HEK293 (cell line): ENCODE measurements around the gene TRIM46.
A peak's percentile ranks its signal among the peaks of the same experiment; 100 is the strongest.

ENCODE experiments used
- CTCF ChIA-PET: fragments of 350-600 bp; formaldehyde crosslinking; extraction: SDS; loops from one replicate; lab custom pipeline; 2021; ENCODE audit warnings: antibody characterized with exemption; lab: Yijun Ruan, JAX
- POLR2A ChIA-PET: fragments of 300-600 bp; formaldehyde crosslinking; extraction: SDS; loops from one replicate; lab custom pipeline; 2020; ENCODE audit warnings: antibody characterized with exemption, inconsistent platforms; lab: Yijun Ruan, JAX
- H3K27ac ChIP-seq: fragments of 200-500 bp; sonication (Bioruptor generic); 2 replicates; pipeline ENCODE4 v1.5.1; 2014; ENCODE audit warnings: low read depth, low read length, control low read depth, inconsistent platforms; ENCODE audit errors: extremely low read depth
- H3K36me3 ChIP-seq, 2 experiments: fragments of 200-500 bp in 1 of 2; sonication (Bioruptor generic) in 1 of 2; 1 replicate in 1 of 2; 2 replicates in 1 of 2; pipeline ENCODE4 v1.5.1; 2014 to 2017; ENCODE audit warnings: inconsistent platforms in 2 of 2, low read length in 2 of 2; ENCODE audit not compliant: control insufficient read depth in 2 of 2, insufficient read depth in 1 of 2
- H3K4me1 ChIP-seq: fragments of 200-500 bp; sonication (Bioruptor generic); 2 replicates; pipeline ENCODE4 v1.5.1; 2014; ENCODE audit warnings: mild to moderate bottlenecking, low read length, inconsistent platforms; ENCODE audit not compliant: control insufficient read depth, insufficient read depth
- H3K4me3 ChIP-seq: 2 replicates; pipeline ENCODE4 v1.5.1; 2011; ENCODE audit warnings: low read depth, mild to moderate bottlenecking, control low read depth, low read length, moderate library complexity
- H3K9me3 ChIP-seq: fragments of 200-500 bp; sonication (Bioruptor generic); 2 replicates; pipeline ENCODE4 v1.5.1; 2014; ENCODE audit warnings: low read depth, low read length, inconsistent platforms; ENCODE audit not compliant: control insufficient read depth, insufficient read depth
- GLIS1 ChIP-seq: fragments of 450-650 bp; formaldehyde crosslinking; IDR thresholded peaks from 2 replicates; pipeline ENCODE4 v1.5.1; 2016; ENCODE audit warnings: missing biosample characterization, missing genetic modification characterization
- IKZF3 ChIP-seq: fragments of 450-650 bp; IDR thresholded peaks from 2 replicates; pipeline ENCODE4 v1.5.0; 2018; ENCODE audit warnings: missing biosample characterization, mild to moderate bottlenecking, missing genetic modification characterization, moderate library complexity
- KLF1 ChIP-seq: fragments of 450-650 bp; formaldehyde crosslinking; IDR thresholded peaks from 2 replicates; pipeline ENCODE4 v1.5.1; 2016; ENCODE audit warnings: missing biosample characterization, missing genetic modification characterization
- PRDM1 ChIP-seq: fragments of 450-650 bp; formaldehyde crosslinking; IDR thresholded peaks from 2 replicates; pipeline ENCODE4; 2016; ENCODE audit warnings: missing biosample characterization, missing genetic modification characterization
- SETDB1 ChIP-seq: IDR thresholded peaks from one replicate; pipeline ENCODE4 v1.6.1; 2017; ENCODE audit warnings: mild to moderate bottlenecking, low read length, moderate library complexity, mixed read lengths; ENCODE audit not compliant: insufficient read length
- ZBTB1 ChIP-seq: fragments of 450-650 bp; formaldehyde crosslinking; IDR thresholded peaks from 2 replicates; pipeline ENCODE4 v1.5.1; 2016; ENCODE audit warnings: missing biosample characterization, missing genetic modification characterization
- ZBTB20 ChIP-seq: fragments of 450-650 bp; formaldehyde crosslinking; IDR thresholded peaks from 2 replicates; pipeline ENCODE4 v1.5.1; 2016; ENCODE audit warnings: missing biosample characterization, missing genetic modification characterization
- ZEB2 ChIP-seq: fragments of 450-650 bp; formaldehyde crosslinking; IDR thresholded peaks from 2 replicates; pipeline ENCODE4 v1.5.1; 2016; ENCODE audit warnings: missing biosample characterization, missing genetic modification characterization
- ZIC2 ChIP-seq: fragments of 450-650 bp; formaldehyde crosslinking; IDR thresholded peaks from 2 replicates; pipeline ENCODE4 v1.5.1; 2016; ENCODE audit warnings: missing biosample characterization, missing genetic modification characterization
- ZNF175 ChIP-seq: fragments of 450-650 bp; formaldehyde crosslinking; IDR thresholded peaks from 2 replicates; pipeline ENCODE4 v1.5.1; 2016; ENCODE audit warnings: missing biosample characterization, missing genetic modification characterization
- ZNF184 ChIP-seq: fragments of 450-650 bp; IDR thresholded peaks from 2 replicates; pipeline ENCODE4 v1.5.1; 2018; ENCODE audit warnings: missing biosample characterization, mild to moderate bottlenecking, missing genetic modification characterization
- ZNF292 ChIP-seq: fragments of 450-650 bp; formaldehyde crosslinking; IDR thresholded peaks from 2 replicates; pipeline ENCODE4 v1.5.1; 2016; ENCODE audit warnings: low read depth, missing biosample characterization, missing genetic modification characterization, borderline replicate concordance
- ZNF335 ChIP-seq: fragments of 450-650 bp; formaldehyde crosslinking; conservative IDR thresholded peaks from 2 replicates; pipeline ENCODE4 v1.5.1; 2016; ENCODE audit warnings: missing biosample characterization, missing genetic modification characterization
- ZNF510 ChIP-seq: fragments of 450-650 bp; formaldehyde crosslinking; IDR thresholded peaks from 2 replicates; pipeline ENCODE4 v1.5.1; 2018; ENCODE audit warnings: mild to moderate bottlenecking, missing genetic modification characterization, missing biosample characterization; ENCODE audit not compliant: insufficient replicate concordance
- ZNF677 ChIP-seq: fragments of 450-650 bp; IDR thresholded peaks from 2 replicates; pipeline ENCODE4 v1.5.0; 2018; ENCODE audit warnings: missing biosample characterization, mild to moderate bottlenecking, missing genetic modification characterization, moderate library complexity
- ZNF776 ChIP-seq: fragments of 450-650 bp; formaldehyde crosslinking; IDR thresholded peaks from 2 replicates; pipeline ENCODE4 v1.5.0; 2017; ENCODE audit warnings: missing biosample characterization, missing genetic modification characterization, borderline replicate concordance
- ZNF843 ChIP-seq: fragments of 450-650 bp; formaldehyde crosslinking; IDR thresholded peaks from 2 replicates; pipeline ENCODE4 v1.5.1; 2016; ENCODE audit warnings: missing biosample characterization, missing genetic modification characterization
- TF ChIP-seq, protein P1 (sequence below): fragments of 450-650 bp; IDR thresholded peaks from 2 replicates; pipeline ENCODE4 v1.5.1; 2018; ENCODE audit warnings: missing biosample characterization, mild to moderate bottlenecking, missing genetic modification characterization
- TF ChIP-seq, protein P2 (sequence below): fragments of 450-650 bp; formaldehyde crosslinking; IDR thresholded peaks from 2 replicates; pipeline ENCODE4 v1.5.1; 2017; ENCODE audit warnings: missing biosample characterization, missing genetic modification characterization
- TF ChIP-seq, protein P3 (sequence below): fragments of 450-650 bp; formaldehyde crosslinking; IDR thresholded peaks from 2 replicates; pipeline ENCODE4 v1.5.1; 2016; ENCODE audit warnings: missing biosample characterization, missing genetic modification characterization
- TF ChIP-seq, protein P4 (sequence below): IDR thresholded peaks from 2 replicates; pipeline ENCODE4 v1.6.1; 2011; ENCODE audit warnings: mild to moderate bottlenecking, low read depth, low read length, borderline replicate concordance

The TRIM46 gene

DNA sequence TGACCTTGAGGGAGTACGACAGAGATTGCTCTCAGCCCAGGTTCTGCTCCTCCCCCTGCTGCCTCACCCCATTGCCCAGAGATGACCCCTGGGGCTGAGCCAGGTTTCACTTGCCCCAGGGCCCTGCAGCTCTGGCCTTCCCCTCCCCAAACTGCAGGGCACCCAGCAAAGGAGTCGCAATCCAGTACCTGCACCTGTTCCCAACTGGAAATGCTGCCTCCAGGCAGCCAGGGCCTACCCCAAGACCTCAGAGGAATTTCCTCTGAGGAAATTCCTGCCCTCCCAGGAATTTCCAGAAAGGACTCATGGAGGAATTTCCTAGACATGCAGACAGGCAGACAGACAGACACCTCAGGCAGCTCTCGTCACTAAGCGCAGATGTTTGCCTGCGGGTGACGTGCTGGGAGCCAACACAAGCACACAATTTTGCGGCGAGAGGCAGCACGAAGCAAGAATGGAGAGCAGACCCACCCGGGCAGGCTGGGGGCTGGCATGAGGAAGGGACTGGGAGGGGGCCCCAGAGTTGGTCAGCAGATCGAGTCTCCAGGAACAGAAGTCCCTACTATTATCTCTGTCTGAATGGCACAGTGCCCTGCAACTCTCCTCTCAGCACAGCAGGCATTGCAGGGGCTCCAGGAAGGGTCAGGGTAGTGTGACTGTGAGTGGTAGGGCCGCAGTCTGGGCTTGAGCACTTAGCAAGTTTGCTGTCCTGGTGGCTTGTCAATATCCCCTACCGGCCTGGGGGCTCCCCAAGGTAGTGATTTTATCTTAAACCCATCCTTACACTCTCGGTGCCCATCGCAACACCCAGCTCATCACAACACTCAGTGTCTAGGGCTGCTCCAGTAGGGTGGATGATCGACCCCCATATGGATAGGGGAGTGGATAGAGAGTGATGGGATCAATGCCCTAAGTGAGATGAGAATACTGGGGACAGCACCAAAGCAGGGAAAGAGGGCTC is 48.9 kb upstream of the TRIM46 start:
- Histone ChIP-seq H3K4me1 (peaks cover 17% of the 10 kb centered on the region), H3K9me3 (no peaks in the 10 kb centered on the region), H3K27ac (no peak overlapping the region), H3K4me3 (no peak overlapping the region)
- CTCF ChIA-PET = interaction anchor here (0.6 to 2.4 kb wide), 13 partner anchors 10 to 240 kb away, joined by 3 to 8 read pairs (median 4); no protein-coding TSS in a partner anchor
- POLR2A ChIA-PET = interaction anchor here (1.5 to 2.9 kb wide), 3 partner anchors 10 to 48 kb away, joined by 4 to 9 read pairs (median 7); partner anchors contain the start of gene KRTCAP2
- no peak for TF ChIP-seq GLIS1 (tag by site-specific recombination)
- no peak for TF ChIP-seq ZNF776 (tag by site-specific recombination)
- TF ChIP-seq ZNF335 (tag by site-specific recombination) = peak; percentile 77
- TF ChIP-seq ZIC2 = peak; percentile 5; the same call in 1 of the 2 replicates
- TF ChIP-seq, protein P1, sequence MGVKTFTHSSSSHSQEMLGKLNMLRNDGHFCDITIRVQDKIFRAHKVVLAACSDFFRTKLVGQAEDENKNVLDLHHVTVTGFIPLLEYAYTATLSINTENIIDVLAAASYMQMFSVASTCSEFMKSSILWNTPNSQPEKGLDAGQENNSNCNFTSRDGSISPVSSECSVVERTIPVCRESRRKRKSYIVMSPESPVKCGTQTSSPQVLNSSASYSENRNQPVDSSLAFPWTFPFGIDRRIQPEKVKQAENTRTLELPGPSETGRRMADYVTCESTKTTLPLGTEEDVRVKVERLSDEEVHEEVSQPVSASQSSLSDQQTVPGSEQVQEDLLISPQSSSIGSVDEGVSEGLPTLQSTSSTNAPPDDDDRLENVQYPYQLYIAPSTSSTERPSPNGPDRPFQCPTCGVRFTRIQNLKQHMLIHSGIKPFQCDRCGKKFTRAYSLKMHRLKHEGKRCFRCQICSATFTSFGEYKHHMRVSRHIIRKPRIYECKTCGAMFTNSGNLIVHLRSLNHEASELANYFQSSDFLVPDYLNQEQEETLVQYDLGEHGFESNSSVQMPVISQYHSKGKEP (tag by site-specific recombination) = peak; percentile 35; the same call in 1 of the 2 replicates
- TF ChIP-seq, all 188 proteins: peak for 3
- H3K36me3 ChIP-seq = no peaks in the 10 kb centered on the region

DNA sequence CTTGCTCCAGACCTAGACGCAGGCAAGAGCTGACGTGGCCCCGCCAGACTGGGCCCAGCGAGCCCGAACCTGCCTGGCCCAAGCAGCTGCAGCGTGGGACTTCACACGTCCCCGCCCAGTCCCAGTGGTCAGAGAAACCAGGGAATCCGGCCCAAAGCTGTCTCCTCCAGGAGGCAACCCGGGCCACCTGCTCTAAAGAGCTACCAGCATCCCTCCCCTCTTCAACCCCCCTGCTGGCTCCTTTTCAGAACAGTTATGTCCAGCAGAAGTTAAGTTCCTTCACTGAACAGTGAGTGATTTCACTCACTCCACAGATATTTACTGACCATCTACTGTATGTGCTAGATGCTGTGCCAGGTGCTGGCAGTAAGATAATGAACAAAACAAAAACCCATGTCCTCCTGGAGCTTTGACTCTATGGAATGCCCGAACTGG is 48.1 kb upstream of the TRIM46 start:
- Histone ChIP-seq H3K9me3 (no peaks in the 10 kb centered on the region), H3K36me3 (no peaks in the 10 kb centered on the region), H3K27ac (no peak overlapping the region; the same call in 1 of the 2 replicates), H3K4me3 (no peak overlapping the region), H3K4me1 (peaks cover 21% of the 10 kb centered on the region)
- CTCF ChIA-PET = interaction anchor here (0.5 to 2.6 kb wide), 9 partner anchors 30 to 579 kb away, joined by 3 to 17 read pairs (median 5); no protein-coding TSS in a partner anchor
- TF ChIP-seq KLF1 (tag by site-specific recombination) (0 out of 2 replicates have a peak, but pooled peaks have one; percentile 7), ZBTB1 (no peak), ZNF677 (no peak)
- POLR2A ChIA-PET = interaction anchor here (0.7 to 2.9 kb wide), 4 partner anchors 12 to 47 kb away, joined by 3 to 9 read pairs (median 6); partner anchors contain the start of gene KRTCAP2

DNA sequence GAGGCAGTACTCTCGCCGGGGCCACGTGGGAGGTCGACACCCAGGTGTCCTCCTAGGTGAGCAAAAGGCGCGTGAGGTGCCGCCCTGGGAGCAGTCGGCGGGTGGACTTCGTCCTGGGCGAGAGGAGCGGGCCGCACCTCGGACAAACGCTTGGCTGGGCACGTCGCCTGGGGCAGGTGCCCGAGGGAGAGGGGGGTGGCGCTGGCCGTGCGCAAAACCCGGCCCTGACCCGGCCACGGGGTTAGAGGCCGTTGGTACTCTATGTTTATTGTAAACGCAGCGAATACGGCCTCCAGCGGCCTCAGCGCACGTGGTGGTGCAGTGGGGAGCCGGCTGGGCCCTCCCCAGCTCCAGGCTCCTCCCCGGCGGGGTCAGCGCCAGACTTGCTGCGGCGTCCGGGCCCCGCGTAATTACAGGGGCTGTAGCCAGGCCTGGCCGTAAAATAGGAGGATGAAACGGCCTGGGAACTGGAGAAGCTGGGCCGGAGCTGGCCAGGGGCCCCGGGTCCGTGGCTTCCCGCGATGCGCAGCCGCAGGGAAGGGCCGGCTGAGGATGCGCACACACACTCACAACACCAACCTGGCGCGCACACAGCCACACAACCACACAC is 47.6 kb upstream of the TRIM46 start:
- Histone ChIP-seq H3K4me1 (peaks cover 21% of the 10 kb centered on the region), H3K27ac (peak overlapping the region; percentile 73; the same call in 1 of the 2 replicates), H3K4me3 (peak overlapping the region; percentile 62), H3K9me3 (no peaks in the 10 kb centered on the region), H3K36me3 (peaks cover 0 to 4% of the 10 kb centered on the region in 2 experiments; a peak in 1 of 3 replicates)
- CTCF ChIA-PET = interaction anchor here (0.5 to 2.6 kb wide), 7 partner anchors 31 to 579 kb away, joined by 3 to 17 read pairs (median 5); no protein-coding TSS in a partner anchor
- POLR2A ChIA-PET = interaction anchor here (0.7 to 2.9 kb wide), 6 partner anchors 9 to 47 kb away, joined by 3 to 9 read pairs (median 6); partner anchors contain the start of genes KRTCAP2 and SLC50A1
- TF ChIP-seq ZNF510 (tag by site-specific recombination) = no peak
- peak; percentile 94 for TF ChIP-seq ZBTB20 (tag by site-specific recombination)
- no peak for TF ChIP-seq PRDM1
- TF ChIP-seq, protein P2, sequence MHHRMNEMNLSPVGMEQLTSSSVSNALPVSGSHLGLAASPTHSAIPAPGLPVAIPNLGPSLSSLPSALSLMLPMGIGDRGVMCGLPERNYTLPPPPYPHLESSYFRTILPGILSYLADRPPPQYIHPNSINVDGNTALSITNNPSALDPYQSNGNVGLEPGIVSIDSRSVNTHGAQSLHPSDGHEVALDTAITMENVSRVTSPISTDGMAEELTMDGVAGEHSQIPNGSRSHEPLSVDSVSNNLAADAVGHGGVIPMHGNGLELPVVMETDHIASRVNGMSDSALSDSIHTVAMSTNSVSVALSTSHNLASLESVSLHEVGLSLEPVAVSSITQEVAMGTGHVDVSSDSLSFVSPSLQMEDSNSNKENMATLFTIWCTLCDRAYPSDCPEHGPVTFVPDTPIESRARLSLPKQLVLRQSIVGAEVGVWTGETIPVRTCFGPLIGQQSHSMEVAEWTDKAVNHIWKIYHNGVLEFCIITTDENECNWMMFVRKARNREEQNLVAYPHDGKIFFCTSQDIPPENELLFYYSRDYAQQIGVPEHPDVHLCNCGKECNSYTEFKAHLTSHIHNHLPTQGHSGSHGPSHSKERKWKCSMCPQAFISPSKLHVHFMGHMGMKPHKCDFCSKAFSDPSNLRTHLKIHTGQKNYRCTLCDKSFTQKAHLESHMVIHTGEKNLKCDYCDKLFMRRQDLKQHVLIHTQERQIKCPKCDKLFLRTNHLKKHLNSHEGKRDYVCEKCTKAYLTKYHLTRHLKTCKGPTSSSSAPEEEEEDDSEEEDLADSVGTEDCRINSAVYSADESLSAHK (tag by site-specific recombination) = 0 out of 2 replicates have a peak, but pooled peaks have one; percentile 6
- TF ChIP-seq ZNF184 (tag by site-specific recombination) = 0 out of 2 replicates have a peak, but pooled peaks have one; percentile 51
- TF ChIP-seq SETDB1 = peak; percentile 21
- TF ChIP-seq ZEB2 (tag by site-specific recombination) = no peak
- no peak for TF ChIP-seq ZNF292 (tag by site-specific recombination)
- no peak for TF ChIP-seq IKZF3 (tag by site-specific recombination)
- no peak for TF ChIP-seq ZNF843 (tag by site-specific recombination)
- TF ChIP-seq, protein P3, sequence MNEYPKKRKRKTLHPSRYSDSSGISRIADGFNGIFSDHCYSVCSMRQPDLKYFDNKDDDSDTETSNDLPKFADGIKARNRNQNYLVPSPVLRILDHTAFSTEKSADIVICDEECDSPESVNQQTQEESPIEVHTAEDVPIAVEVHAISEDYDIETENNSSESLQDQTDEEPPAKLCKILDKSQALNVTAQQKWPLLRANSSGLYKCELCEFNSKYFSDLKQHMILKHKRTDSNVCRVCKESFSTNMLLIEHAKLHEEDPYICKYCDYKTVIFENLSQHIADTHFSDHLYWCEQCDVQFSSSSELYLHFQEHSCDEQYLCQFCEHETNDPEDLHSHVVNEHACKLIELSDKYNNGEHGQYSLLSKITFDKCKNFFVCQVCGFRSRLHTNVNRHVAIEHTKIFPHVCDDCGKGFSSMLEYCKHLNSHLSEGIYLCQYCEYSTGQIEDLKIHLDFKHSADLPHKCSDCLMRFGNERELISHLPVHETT (tag by site-specific recombination) = peak; percentile 74; the same call in 1 of the 2 replicates
- no peak for TF ChIP-seq ZNF175 (tag by site-specific recombination)
- TF ChIP-seq, protein P4, sequence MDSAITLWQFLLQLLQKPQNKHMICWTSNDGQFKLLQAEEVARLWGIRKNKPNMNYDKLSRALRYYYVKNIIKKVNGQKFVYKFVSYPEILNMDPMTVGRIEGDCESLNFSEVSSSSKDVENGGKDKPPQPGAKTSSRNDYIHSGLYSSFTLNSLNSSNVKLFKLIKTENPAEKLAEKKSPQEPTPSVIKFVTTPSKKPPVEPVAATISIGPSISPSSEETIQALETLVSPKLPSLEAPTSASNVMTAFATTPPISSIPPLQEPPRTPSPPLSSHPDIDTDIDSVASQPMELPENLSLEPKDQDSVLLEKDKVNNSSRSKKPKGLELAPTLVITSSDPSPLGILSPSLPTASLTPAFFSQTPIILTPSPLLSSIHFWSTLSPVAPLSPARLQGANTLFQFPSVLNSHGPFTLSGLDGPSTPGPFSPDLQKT = no peak
